Measurements from ENCODE around the gene GPX4. TPM values are rescaled to one million over a fixed set of nuclear protein-coding genes. Genes with fewer than 3 reads are reported as not detected.

GPX4 gene
- total and polyA plus RNA-seq, 9 of the 15 experiments (the other 6 are each of a cell fraction or from before 2014, with no cell fraction given): 61.4 to 661 (median 349) TPM

DNA sequence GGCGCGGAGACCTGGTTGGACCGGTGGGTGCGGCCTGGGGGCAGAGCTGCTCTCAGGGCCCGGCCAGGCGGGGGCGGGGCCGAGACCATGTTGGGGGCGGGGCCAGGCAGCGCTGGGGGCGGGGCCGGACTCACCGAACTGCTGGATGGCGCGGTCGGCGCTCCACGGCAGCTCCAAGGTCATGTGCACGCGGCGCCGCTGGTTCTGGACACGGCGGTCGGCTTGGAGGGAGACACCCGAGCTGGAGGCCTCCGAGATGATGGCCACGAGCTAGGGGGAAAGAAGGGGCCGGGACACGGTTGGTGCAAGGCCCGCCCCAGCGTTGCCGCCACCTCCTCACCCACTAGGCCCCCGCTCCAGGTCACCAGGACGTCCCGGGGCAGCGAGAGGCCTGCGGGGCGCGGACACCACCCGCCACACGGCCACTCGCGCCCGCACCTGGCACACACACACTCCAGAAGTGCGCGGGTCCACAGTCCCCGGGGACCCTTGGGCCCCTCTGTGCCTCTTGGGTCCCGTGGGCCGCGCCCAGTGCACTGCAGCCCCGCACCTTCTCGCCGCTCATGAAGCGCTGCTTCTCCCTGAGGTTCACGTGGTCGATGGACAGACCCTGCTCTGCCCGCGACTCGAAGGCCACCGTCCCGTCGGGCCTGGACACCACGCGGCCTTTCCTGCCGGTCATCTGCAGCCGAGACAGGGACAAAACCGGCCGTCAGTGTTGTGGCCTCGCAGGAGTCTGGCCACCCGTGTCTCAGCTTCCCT lies 8.7 kb downstream of the GPX4 start (continued):
- TF ChIP-seq ZNF121 (CRISPR knock-in tag; conservative IDR thresholded peaks at IDR 0.05) (no peak), MYNN (IDR thresholded peaks at IDR 0.05) (no peak), MYNN (CRISPR knock-in tag; IDR thresholded peaks at IDR 0.05) (no peak), ZBTB7A (IDR thresholded peaks at IDR 0.05; ENCODE audit: borderline replicate concordance, control insufficient read depth, low read depth, low read length) (peak; percentile 42; the same call in 1 of the 2 replicates), RBFOX2 (IDR thresholded peaks at IDR 0.05; ENCODE audit: low read depth, low read length) (peak; percentile 63), MAFK (IDR thresholded peaks at IDR 0.05; ENCODE audit: low read length) (no peak), STAG1 (CRISPR knock-in tag; IDR thresholded peaks at IDR 0.05; ENCODE audit: borderline replicate concordance) (no peak), MCM7 (IDR thresholded peaks at IDR 0.05) (no peak), ZNF124 (CRISPR knock-in tag; IDR thresholded peaks at IDR 0.05) (no peak)
- TF ChIP-seq, protein P1, sequence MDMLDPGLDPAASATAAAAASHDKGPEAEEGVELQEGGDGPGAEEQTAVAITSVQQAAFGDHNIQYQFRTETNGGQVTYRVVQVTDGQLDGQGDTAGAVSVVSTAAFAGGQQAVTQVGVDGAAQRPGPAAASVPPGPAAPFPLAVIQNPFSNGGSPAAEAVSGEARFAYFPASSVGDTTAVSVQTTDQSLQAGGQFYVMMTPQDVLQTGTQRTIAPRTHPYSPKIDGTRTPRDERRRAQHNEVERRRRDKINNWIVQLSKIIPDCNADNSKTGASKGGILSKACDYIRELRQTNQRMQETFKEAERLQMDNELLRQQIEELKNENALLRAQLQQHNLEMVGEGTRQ (CRISPR knock-in tag; IDR thresholded peaks at IDR 0.05): peak; percentile 21; the same call in 1 of the 2 replicates
- TF ChIP-seq, protein P2, sequence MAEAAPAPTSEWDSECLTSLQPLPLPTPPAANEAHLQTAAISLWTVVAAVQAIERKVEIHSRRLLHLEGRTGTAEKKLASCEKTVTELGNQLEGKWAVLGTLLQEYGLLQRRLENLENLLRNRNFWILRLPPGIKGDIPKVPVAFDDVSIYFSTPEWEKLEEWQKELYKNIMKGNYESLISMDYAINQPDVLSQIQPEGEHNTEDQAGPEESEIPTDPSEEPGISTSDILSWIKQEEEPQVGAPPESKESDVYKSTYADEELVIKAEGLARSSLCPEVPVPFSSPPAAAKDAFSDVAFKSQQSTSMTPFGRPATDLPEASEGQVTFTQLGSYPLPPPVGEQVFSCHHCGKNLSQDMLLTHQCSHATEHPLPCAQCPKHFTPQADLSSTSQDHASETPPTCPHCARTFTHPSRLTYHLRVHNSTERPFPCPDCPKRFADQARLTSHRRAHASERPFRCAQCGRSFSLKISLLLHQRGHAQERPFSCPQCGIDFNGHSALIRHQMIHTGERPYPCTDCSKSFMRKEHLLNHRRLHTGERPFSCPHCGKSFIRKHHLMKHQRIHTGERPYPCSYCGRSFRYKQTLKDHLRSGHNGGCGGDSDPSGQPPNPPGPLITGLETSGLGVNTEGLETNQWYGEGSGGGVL (CRISPR knock-in tag; IDR thresholded peaks at IDR 0.05): no peak
- TF ChIP-seq, protein P3, sequence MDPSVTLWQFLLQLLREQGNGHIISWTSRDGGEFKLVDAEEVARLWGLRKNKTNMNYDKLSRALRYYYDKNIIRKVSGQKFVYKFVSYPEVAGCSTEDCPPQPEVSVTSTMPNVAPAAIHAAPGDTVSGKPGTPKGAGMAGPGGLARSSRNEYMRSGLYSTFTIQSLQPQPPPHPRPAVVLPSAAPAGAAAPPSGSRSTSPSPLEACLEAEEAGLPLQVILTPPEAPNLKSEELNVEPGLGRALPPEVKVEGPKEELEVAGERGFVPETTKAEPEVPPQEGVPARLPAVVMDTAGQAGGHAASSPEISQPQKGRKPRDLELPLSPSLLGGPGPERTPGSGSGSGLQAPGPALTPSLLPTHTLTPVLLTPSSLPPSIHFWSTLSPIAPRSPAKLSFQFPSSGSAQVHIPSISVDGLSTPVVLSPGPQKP (CRISPR knock-in tag; IDR thresholded peaks at IDR 0.05): no peak
- TF ChIP-seq, protein P4, sequence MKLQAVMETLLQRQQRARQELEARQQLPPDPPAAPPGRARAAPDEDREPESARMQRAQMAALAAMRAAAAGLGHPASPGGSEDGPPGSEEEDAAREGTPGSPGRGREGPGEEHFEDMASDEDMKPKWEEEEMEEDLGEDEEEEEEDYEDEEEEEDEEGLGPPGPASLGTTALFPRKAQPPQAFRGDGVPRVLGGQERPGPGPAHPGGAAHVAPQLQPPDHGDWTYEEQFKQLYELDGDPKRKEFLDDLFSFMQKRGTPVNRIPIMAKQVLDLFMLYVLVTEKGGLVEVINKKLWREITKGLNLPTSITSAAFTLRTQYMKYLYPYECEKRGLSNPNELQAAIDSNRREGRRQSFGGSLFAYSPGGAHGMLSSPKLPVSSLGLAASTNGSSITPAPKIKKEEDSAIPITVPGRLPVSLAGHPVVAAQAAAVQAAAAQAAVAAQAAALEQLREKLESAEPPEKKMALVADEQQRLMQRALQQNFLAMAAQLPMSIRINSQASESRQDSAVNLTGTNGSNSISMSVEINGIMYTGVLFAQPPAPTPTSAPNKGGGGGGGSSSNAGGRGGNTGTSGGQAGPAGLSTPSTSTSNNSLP (IDR thresholded peaks at IDR 0.05; ENCODE audit: borderline replicate concordance, low read depth, low read length): no peak
